Bronchial epithelial cell (primary cell): ENCODE results near the gene ADORA1. TPM values are rescaled to one million over a fixed set of nuclear protein-coding genes. Genes with fewer than 3 reads are reported as not detected.

Experiments used
- DNase-seq: peaks from one replicate; pipeline ENCODE4 v3.0.0-alpha.2; 2010; ENCODE audit warnings: low read depth
- FAIRE-seq: peaks from 2 replicates; lab custom pipeline; 2011; peaks lifted over from hg19 to GRCh38; lab: Jason Lieb, UNC
- H3K27me3 ChIP-seq: 2 replicates; pipeline ENCODE4 v1.5.1; 2011; ENCODE audit warnings: low read length; ENCODE audit not compliant: control insufficient read depth, insufficient read depth
- H3K36me3 ChIP-seq: 2 replicates; pipeline ENCODE4 v1.5.1; 2011; ENCODE audit warnings: low read length; ENCODE audit not compliant: control insufficient read depth, insufficient read depth
- H3K4me3 ChIP-seq: 2 replicates; pipeline ENCODE4 v1.5.1; 2011; ENCODE audit warnings: mild to moderate bottlenecking, low read depth, low read length, control low read depth
- total RNA-seq: library from RNA; depleted of rRNA; stranded (reverse); fragments of >200 nt; gene quantifications from 2 replicates; pipeline ENCODE4 v1.2.1, GENCODE V29; 2014
- TF ChIP-seq, protein P1 (sequence below): IDR thresholded peaks from 2 replicates; pipeline ENCODE4 v1.5.1; 2011; ENCODE audit warnings: mild to moderate bottlenecking, moderate library complexity, low read length, control low read depth, inconsistent platforms; ENCODE audit not compliant: insufficient read depth, severe bottlenecking

Gene ADORA1
- total RNA-seq, 1 donor from 2014 or later: under 0.01 TPM

DNA sequence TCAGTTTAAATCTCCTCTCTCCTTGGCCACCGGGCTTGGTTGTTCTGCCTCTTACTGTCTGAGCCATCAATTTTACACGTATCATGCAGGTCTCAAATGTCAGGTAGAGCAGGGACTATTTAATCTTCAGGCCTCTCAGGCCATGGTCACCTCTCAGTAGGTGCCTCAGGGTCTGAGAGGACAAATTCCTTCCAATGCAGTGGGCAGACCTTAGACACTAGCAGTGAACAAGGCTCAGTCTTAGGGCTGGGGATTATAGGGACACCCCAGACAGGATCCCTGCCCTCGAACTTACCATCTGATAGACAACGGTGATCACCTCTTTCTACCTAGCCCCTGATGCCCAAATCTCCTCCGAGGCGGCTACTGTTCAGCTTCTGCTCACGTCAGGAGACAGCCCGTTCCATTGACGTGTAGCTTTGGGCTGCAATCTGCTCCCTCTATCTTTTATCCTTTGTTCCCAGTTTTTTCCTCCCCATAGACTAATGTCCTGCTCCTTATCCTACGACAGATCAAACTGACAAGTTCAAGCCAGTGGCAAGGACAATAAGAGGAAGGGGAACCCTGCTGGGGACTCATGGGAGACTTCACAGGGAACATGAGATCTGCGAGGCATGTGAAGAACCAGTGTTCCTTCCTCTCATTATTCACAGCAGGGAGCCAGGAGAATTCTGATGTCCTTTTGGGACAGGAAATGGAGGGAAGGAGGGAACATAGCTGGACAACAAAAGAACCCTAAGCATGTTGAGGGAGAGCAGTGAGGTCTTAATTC lies 40.3 kb upstream of the ADORA1 start:
- DNase-seq (no peak), FAIRE-seq (peak; percentile 28)

DNA sequence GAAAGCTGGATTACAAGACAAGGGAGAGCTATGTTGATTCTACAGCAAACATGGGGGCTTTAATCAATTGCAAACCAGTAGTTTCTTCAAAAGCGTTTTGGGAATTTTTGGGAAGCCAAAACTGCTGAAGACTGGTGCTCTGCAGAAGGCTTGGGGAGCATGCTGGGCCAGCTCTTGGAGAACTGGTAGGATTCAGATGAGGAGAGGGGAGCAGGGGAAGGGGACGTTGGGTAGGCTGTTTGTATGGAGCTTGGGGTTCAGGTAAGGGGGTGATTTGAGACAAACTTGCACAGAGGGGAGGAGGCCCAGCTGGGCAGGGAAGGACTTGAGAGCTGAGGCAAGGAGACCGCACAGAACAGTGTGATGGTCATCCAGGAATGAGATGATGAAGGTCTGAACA lies 39.1 kb upstream of the ADORA1 start:
- no peaks in the 10 kb centered on the region for H3K36me3 ChIP-seq
- TF ChIP-seq, protein P1, sequence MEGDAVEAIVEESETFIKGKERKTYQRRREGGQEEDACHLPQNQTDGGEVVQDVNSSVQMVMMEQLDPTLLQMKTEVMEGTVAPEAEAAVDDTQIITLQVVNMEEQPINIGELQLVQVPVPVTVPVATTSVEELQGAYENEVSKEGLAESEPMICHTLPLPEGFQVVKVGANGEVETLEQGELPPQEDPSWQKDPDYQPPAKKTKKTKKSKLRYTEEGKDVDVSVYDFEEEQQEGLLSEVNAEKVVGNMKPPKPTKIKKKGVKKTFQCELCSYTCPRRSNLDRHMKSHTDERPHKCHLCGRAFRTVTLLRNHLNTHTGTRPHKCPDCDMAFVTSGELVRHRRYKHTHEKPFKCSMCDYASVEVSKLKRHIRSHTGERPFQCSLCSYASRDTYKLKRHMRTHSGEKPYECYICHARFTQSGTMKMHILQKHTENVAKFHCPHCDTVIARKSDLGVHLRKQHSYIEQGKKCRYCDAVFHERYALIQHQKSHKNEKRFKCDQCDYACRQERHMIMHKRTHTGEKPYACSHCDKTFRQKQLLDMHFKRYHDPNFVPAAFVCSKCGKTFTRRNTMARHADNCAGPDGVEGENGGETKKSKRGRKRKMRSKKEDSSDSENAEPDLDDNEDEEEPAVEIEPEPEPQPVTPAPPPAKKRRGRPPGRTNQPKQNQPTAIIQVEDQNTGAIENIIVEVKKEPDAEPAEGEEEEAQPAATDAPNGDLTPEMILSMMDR: no peak

More for the DNA sequence above, 40.3 kb upstream of the ADORA1 start:
- Histone ChIP-seq H3K27me3 (no peaks in the 10 kb centered on the region), H3K4me3 (no peak overlapping the region), H3K36me3 (no peaks in the 10 kb centered on the region)
- TF ChIP-seq, protein P1: no peak

DNA sequence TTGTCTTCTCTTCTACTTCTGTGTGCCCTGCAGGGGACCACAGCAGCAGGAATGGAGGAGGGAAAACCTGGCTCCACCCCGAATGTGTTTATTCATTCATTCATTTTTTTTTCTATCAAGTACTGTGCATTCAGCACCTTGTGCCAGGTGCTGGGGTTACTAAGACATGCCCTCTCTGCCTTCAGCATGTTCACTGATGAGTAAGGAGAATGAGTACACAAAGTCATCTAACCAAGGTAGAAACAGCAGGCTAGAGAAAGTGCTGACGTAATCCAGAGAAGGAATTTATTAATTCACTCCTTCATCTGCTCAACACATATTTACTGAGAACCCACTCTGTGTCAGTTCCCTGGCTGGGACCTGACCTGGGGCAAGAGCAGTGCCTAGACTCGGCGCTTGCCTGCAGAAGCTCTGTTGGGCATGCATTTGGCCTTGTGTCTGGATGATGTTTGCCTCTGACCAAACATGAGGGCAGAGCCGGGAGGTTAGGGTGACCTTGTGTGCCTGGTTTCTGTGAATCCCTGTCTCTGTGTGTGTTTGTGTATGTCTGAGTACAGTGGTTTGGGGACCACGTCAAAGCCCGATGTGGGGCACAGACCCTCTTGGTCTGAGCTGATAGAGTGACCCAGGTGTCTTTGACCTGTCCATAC lies 38.4 kb upstream of the ADORA1 start:
- Histone ChIP-seq H3K36me3 (no peaks in the 10 kb centered on the region), H3K4me3 (no peak overlapping the region), H3K27me3 (no peaks in the 10 kb centered on the region)
- DNase-seq (peak; percentile 88), FAIRE-seq (no peak)
- TF ChIP-seq, protein P1: no peak

More for the DNA sequence above, 39.1 kb upstream of the ADORA1 start:
- FAIRE-seq (no peak), DNase-seq (no peak)
- Histone ChIP-seq H3K4me3 (no peak overlapping the region), H3K27me3 (no peaks in the 10 kb centered on the region)

DNA sequence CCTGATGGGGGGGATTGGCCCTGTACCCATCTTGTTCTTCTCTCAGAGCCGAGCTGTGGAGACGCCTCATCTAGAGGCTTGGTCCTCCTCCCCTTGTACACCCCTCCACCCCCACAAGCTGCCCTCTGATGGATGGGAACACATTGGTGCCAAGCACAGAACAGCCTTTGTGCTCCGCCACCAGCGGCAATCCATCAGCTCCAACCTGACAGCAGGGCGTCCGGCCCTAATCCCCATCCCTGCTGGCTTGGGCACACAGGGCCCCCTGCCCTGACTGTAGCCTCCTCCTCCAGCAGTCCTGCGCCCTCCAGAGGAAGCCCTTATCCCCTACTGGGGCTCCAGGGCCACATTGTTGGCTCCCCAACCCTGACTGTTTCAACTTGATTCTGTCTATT lies 37.9 kb upstream of the ADORA1 start:
- no peak for FAIRE-seq
- no peak overlapping the region for H3K4me3 ChIP-seq
- TF ChIP-seq, protein P1: no peak
- no peak for DNase-seq
- no peaks in the 10 kb centered on the region for H3K27me3 ChIP-seq
- no peaks in the 10 kb centered on the region for H3K36me3 ChIP-seq

DNA sequence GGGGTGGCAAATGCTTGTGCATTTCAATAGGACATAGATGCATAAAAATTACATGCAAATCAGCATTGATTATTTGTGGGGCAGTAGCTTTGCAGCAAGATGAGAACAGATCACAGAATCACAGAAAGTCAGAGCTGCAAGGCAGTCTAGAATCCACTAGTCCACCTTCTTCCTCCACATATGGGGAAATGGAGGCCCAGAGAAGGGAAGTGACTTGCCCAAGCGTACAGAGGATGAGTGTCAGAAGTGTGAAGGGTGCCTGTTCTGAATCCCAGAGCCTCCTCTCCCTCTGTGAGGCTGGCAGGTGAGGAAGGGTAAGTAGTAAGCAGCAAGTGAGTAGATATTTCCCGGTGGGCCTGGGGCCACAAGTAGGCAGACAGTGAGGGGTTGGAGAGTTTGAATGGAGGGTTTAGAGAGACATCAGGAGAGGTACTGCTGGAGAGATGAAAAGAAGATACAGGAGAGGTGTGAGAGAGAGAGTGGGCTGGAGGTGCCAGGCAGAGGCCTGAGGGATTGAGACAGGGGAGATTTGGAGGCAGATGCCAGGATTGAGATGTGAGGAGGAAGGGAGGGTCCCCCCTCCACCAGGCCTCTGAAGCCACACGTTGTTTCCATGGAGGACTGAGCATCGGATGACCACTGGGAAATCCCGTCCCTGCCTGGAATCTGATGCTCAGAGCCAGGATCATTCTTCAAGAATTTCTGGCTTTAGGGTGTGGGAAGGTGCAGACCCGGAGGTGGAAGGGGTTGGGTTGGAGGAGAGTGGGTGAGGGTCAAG lies 36.9 kb upstream of the ADORA1 start:
- Histone ChIP-seq H3K36me3 (no peaks in the 10 kb centered on the region), H3K4me3 (no peak overlapping the region), H3K27me3 (no peaks in the 10 kb centered on the region)
- FAIRE-seq (no peak), DNase-seq (no peak)
- TF ChIP-seq, protein P1: no peak
